Right lobe of liver (tissue), 6 donors: ENCODE measurements around the gene FDCSP. TPM values are rescaled to one million over a fixed set of nuclear protein-coding genes. Genes with fewer than 3 reads are reported as not detected.
"Not testable (repeated sequence)": the region's sequence is repeated elsewhere in the genome, so short reads cannot be mapped to it uniquely, and the experiment has no call there.

Source experiments
- ATAC-seq, 4 donors: fragments of 200-7000 bp; cut with Tn5 transposase; one replicate each; pipeline ENCODE4 v1.9.1; 2020; ENCODE audit warnings: mild to moderate bottlenecking in 4 of 4, moderate library complexity in 4 of 4
- DNase-seq, 3 donors: peaks; one replicate each; pipeline ENCODE4 v3.0.0-alpha.2; 2020
- H3K27ac ChIP-seq, 3 donors: fragments of 200-600 bp; one replicate each; pipeline ENCODE4 v1.8.0; 2022
- H3K27me3 ChIP-seq, 2 donors: fragments of 200-600 bp; one replicate each; pipeline ENCODE4 v1.8.0; 2022
- H3K36me3 ChIP-seq, 4 donors: fragments of 200-600 bp; sonication (generic) in 1 of 4; one replicate each; pipeline versions ENCODE4 v1.5.1 to v1.8.0; 2017 to 2022; ENCODE audit warnings: control low read depth in 1 of 4
- H3K4me1 ChIP-seq, 4 donors: fragments of 200-600 bp; sonication (generic) in 1 of 4; one replicate each; pipeline versions ENCODE4 v1.5.1 to v1.8.0; 2017 to 2022; ENCODE audit warnings: control low read depth in 1 of 4
- H3K4me3 ChIP-seq, 3 donors: fragments of 200-600 bp; one replicate each; pipeline ENCODE4 v1.8.0; 2022
- H3K9me3 ChIP-seq, 4 donors: fragments of 200-600 bp; sonication (generic) in 1 of 4; one replicate each; pipeline versions ENCODE4 v1.5.1 to v1.8.0; 2017 to 2022; ENCODE audit warnings: control low read depth in 1 of 4
- POLR2A ChIP-seq: fragments of 450-650 bp; IDR thresholded peaks from one replicate; pipeline ENCODE4 v1.6.1; 2017; ENCODE audit warnings: antibody characterized with exemption, mild to moderate bottlenecking
- WGBS: methylation state at CpG from one replicate; pipeline ENCODE4 v1.1.6; 2018; ENCODE audit warnings: low coverage, low lambda C conversion rate; ENCODE audit not compliant: insufficient coverage; ENCODE audit errors: missing lambda C conversion rate; 5-methylcytosine and 5-hydroxymethylcytosine counted together
- intact Hi-C, 2 donors: fragments of 100-400 bp; cut with DNase I; formaldehyde crosslinking; loops; one replicate each; pipeline versions ENCODE4 v1.11.2 to v1.14.1; 2022
- total RNA-seq, 6 experiments: library from RNA; depleted of rRNA in 2 of 6; stranded (reverse); fragments of >200 nt in 2 of 6; fragmentation: NEBNext Ultra II Directional in 3 of 6; extraction: Animal tissue kit (Norgen Biotek cat#: 25700) in 3 of 6; gene quantifications; one replicate each; pipeline versions ENCODE4 v1.1.0 to v1.2.4, GENCODE V29; 2016 to 2023
- TF ChIP-seq, protein P1 (sequence below), 4 donors: fragments of 200-600 bp in 3 of 4; fragments of 450-650 bp in 1 of 4; IDR thresholded peaks; one replicate each; pipeline versions ENCODE4 v1.5.1 to v1.8.0; 2016 to 2022; ENCODE audit warnings: antibody characterized with exemption in 4 of 4, mild to moderate bottlenecking in 2 of 4
- donor health status: DM: no; HTN: yes; CAD: no.
- donor health status: DM: no; HTN: no; CAD: no.
- donor health status: DM: no; HTN: no; CAD: no.
- donor health status: DM: no; HTN: yes; CAD: no.
- donor health status: DM: no; HTN: yes; CAD: no.

FDCSP gene
- total RNA-seq, 6 experiments from 2014 or later = not detected

GRCh38 chr4:70197842-70198241 is 28.1 kb upstream of the FDCSP start:
- Histone ChIP-seq H3K4me1 (no peaks in the 10 kb centered on the region), H3K36me3 (no peaks in the 10 kb centered on the region), H3K27ac (no peak overlapping the region), H3K4me3 (no peak overlapping the region), H3K27me3 (no peaks in the 10 kb centered on the region), H3K9me3 (no peaks in the 10 kb centered on the region)
- intact Hi-C loops = no loop called here
- no peak for ATAC-seq
- 82% methylated on average over 2 of the region's 2 CpGs for WGBS
- DNase-seq = no peak
- TF ChIP-seq, protein P1, sequence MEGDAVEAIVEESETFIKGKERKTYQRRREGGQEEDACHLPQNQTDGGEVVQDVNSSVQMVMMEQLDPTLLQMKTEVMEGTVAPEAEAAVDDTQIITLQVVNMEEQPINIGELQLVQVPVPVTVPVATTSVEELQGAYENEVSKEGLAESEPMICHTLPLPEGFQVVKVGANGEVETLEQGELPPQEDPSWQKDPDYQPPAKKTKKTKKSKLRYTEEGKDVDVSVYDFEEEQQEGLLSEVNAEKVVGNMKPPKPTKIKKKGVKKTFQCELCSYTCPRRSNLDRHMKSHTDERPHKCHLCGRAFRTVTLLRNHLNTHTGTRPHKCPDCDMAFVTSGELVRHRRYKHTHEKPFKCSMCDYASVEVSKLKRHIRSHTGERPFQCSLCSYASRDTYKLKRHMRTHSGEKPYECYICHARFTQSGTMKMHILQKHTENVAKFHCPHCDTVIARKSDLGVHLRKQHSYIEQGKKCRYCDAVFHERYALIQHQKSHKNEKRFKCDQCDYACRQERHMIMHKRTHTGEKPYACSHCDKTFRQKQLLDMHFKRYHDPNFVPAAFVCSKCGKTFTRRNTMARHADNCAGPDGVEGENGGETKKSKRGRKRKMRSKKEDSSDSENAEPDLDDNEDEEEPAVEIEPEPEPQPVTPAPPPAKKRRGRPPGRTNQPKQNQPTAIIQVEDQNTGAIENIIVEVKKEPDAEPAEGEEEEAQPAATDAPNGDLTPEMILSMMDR (IDR thresholded peaks at IDR 0.05) = no peak
- no peak for TF ChIP-seq POLR2A

GRCh38 chr4:70203601-70204000 is 22.3 kb upstream of the FDCSP start:
- Histone ChIP-seq H3K4me3 (no peak overlapping the region), H3K27me3 (no peaks in the 10 kb centered on the region), H3K4me1 (peaks cover 0 to 8% (median 0%) of the 10 kb centered on the region in 4 donors), H3K9me3 (no peaks in the 10 kb centered on the region), H3K27ac (no peak overlapping the region), H3K36me3 (no peaks in the 10 kb centered on the region)
- intact Hi-C loops = no loop called here
- TF ChIP-seq, protein P1 (IDR thresholded peaks at IDR 0.05) = no peak
- 32% methylated on average over 1 of the region's 1 CpG for WGBS
- ATAC-seq = peak; percentile 74 to 94 (median 85)
- DNase-seq = no peak

DNA sequence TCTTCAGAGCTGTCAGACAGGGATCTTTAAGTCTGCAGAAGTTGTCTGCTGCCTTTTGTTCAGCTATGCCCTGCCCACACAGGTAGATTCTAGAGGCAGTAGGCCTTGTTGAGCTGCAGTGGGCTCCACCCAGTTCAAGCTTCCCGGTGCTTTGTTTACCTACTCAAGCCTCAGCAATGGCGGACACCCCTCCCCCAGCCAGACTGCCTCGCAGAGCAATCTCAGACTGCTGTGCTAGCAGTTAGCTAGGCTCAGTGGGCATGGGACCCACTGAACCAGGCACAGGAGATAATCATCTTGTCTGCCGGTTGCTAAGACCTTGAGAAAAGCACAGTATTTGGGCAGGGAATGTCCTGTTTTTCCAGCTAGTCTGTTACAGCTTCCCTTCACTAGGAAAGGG is 13.2 kb upstream of the FDCSP start:
- H3K27ac ChIP-seq, H3K36me3 ChIP-seq, H3K4me1 ChIP-seq, intact Hi-C loops, H3K27me3 ChIP-seq, H3K9me3 ChIP-seq, ATAC-seq, H3K4me3 ChIP-seq: not testable (repeated sequence)
- DNase-seq = peak in 1 of 3 donors; percentile 19
- 100% methylated on average over 1 of the region's 4 CpGs for WGBS

DNA sequence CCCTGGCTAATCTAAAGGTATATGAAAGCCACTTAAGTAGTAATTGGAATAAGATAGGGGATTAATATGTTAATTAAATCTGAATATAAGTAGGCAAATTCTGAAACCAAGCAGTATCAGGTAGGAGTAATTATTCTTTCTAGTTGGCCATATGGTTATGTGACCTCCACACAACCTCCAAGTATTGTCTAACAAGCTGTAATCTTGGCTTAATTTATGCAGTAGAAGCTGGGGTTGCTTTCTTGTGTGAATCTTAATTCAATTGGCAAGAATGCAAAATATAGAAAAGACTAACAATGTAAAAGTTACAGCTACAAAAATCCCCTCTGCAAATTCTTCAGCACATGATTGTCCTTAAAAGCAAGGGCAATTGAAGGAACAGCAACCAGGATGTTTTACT is 9.8 kb upstream of the FDCSP start:
- intact Hi-C loops, H3K27ac ChIP-seq, DNase-seq, H3K36me3 ChIP-seq, H3K27me3 ChIP-seq, H3K4me3 ChIP-seq, ATAC-seq, H3K4me1 ChIP-seq, H3K9me3 ChIP-seq: not testable (repeated sequence)

DNA sequence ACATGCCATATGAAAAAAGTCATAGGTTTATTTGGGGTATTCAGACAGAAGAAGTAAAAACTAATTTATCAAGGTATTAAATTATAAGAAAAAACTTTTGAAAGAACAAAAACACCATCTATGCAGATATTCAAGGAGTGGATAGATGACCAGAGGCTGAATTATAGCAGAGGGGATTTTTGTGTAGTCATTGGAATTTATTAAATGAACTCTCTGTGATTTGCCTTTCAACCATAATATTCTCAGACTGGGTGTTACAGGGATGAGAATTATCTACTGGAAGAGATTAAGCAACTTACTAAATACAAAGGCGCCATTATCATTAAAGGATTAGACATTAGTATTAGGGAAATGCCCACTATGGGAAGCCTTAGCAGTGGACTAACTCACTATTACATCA is 9.4 kb upstream of the FDCSP start:
- H3K27ac ChIP-seq, H3K4me1 ChIP-seq, DNase-seq, ATAC-seq, intact Hi-C loops, H3K4me3 ChIP-seq, H3K36me3 ChIP-seq, H3K27me3 ChIP-seq, H3K9me3 ChIP-seq: not testable (repeated sequence)
- 70% methylated on average over 1 of the region's 1 CpG for WGBS

GRCh38 chr4:70221389-70221788 is 4.5 kb upstream of the FDCSP start:
- intact Hi-C loops, H3K27ac ChIP-seq, H3K9me3 ChIP-seq, ATAC-seq, H3K4me3 ChIP-seq, H3K36me3 ChIP-seq, DNase-seq, H3K4me1 ChIP-seq, H3K27me3 ChIP-seq: not testable (repeated sequence)
- 76% methylated on average over 3 of the region's 3 CpGs for WGBS

DNA sequence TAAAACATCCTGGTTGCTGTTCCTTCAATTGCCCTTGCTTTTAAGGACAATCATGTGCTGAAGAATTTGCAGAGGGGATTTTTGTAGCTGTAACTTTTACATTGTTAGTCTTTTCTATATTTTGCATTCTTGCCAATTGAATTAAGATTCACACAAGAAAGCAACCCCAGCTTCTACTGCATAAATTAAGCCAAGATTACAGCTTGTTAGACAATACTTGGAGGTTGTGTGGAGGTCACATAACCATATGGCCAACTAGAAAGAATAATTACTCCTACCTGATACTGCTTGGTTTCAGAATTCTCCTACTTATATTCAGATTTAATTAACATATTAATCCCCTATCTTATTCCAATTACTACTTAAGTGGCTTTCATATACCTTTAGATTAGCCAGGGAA is 4.1 kb upstream of the FDCSP start:
- H3K9me3 ChIP-seq, H3K4me3 ChIP-seq, H3K4me1 ChIP-seq, DNase-seq, H3K27ac ChIP-seq, H3K27me3 ChIP-seq, intact Hi-C loops, H3K36me3 ChIP-seq, ATAC-seq: not testable (repeated sequence)
